ENCODE measurements around the gene ZBTB17. TPM values are rescaled to one million over a fixed set of nuclear protein-coding genes. Genes with fewer than 3 reads are reported as not detected.

The ZBTB17 gene
- total RNA-seq (2021; fragmentation: NEBNext Ultra II Directional; extraction: Animal tissue kit (Norgen Biotek cat#: 25700)) (24.3 and 24.7 TPM in 2 replicates), polyA plus RNA-seq (2011; rRNA removed) (36.2 and 58.6 TPM in 2 replicates), polyA minus RNA-seq (2011; rRNA and poly(A)+ RNA removed) (27.1 and 35.6 TPM in 2 replicates)
- polyA plus RNA-seq (2011; cell fraction: cytosol; rRNA removed), result 44.4 TPM
- 137 TPM for polyA plus RNA-seq (2011; cell fraction: nucleus; rRNA removed)
- polyA plus RNA-seq (2012, experiment 1 of 2), result 14.4 to 31.6 TPM (median 26.8 TPM) in 4 replicates
- polyA plus RNA-seq (2012, experiment 2 of 2), result 25.5 TPM
- polyA plus RNA-seq (2013, experiment 1 of 2), result 17.0 TPM
- 16.2 TPM for polyA plus RNA-seq (2013, experiment 2 of 2)
- polyA minus RNA-seq (2011; cell fraction: cytosol; rRNA and poly(A)+ RNA removed), result 20.1 TPM
- 32.4 TPM for polyA minus RNA-seq (2011; cell fraction: nucleus; rRNA and poly(A)+ RNA removed)
- long read RNA-seq, experiment 1, partial matches to known transcripts, result 4 of 7 reads
- long read RNA-seq, experiment 1, other reads (novel, unspliced or antisense), result 2 of 7 reads
- long read RNA-seq, experiment 2, partial matches to known transcripts, result 3 of 5 reads
- long read RNA-seq, experiment 2, other reads (novel, unspliced or antisense), result 2 of 5 reads

DNA sequence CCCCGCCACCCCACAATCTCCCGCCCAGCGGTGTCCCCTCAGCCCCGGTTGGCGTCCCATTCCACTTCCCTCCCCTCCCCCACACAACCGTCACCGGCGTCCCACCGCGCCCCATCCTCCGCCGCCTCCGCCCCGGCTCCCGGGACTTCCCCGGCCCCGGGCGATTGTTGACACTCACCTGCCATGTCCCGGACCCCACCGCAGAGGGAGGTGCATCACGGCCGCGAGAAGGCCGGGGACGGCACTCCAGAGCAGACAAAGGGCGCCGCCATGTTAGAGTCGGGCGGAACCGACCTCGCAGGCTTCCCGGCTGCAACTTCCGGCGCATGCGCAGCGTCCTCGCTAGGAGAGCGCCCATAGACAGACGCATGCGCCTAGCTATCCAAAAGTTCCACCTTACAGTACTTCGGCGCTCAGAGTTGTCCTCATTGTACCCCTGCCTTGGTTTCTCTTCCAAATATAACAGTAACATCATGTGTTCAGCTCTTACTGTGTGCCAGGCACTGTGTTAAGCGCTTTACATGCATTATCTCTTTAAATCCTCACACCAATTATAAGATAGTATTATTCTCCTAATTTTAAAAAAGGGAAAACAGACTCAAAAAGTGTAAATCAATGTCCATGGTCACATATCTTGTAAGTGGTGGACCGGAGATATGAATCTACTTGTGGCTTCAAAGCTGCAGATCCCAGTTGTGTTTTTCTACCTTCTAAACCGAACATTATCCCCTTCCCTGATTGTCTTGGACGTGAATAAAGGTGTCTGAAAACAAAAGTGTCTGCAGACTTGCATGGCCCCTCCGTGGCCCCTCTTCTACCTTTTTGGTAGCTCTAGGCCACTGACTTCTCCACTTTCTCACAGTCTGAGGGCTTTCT, at the start of gene ZBTB17:
TSS of gene ZBTB17 (minus strand) at position 297 of the 876 bp plus-strand sequence. CDS start 27,606 bp downstream, outside the sequence.
- no peak within 1 kb of the TSS for H3K4ac ChIP-seq (replicated peaks; ENCODE audit: insufficient read length, low read depth, low read length)
- H3K4me3 ChIP-seq (ENCODE audit: extremely low read depth in 1 of 4, insufficient read depth in 2 of 4, low read depth in 3 of 4, low read length in 4 of 4), result peak within 1 kb of the TSS; percentile 70 to 87 (median 80)
- peak within 1 kb of the TSS; percentile 91 for H2AFZ ChIP-seq (ENCODE audit: low read length)
- peak within 1 kb of the TSS; percentile 89 for H3K14ac ChIP-seq (ENCODE audit: insufficient read length)
- no peak within 1 kb of the TSS for H2BK15ac ChIP-seq (ENCODE audit: low read length)
- H3K23me2 ChIP-seq (ENCODE audit: low read depth, low read length), result no peaks in the 10 kb centered on the region
- no peak within 1 kb of the TSS for H2BK5ac ChIP-seq (ENCODE audit: low read depth, low read length)
- DNase-seq (ENCODE audit: low read depth in 1 of 2, low spot score in 2 of 2), result peak; percentile 83 to 95
- H3K79me1 ChIP-seq (ENCODE audit: low read depth, low read length), result peaks cover 6% of the 10 kb centered on the region; the same call in 1 of the 2 replicates
- no peak for FAIRE-seq
- H3K23ac ChIP-seq (ENCODE audit: insufficient read length), result no peak within 1 kb of the TSS
- H4K91ac ChIP-seq (replicated peaks; ENCODE audit: insufficient read length, low read length), result no peak within 1 kb of the TSS
- ChIA-PET CTCF (ENCODE audit: partially characterized antibody) (interaction anchor here (0.6 to 5.7 kb wide), 13 partner anchors 10 to 269 kb away, joined by 3 to 53 read pairs (median 5); no protein-coding TSS in a partner anchor), POLR2A (ENCODE audit: partially characterized antibody) (interaction anchor here (0.8 to 2.5 kb wide), 10 partner anchors 12 to 214 kb away, joined by 3 to 10 read pairs (median 4); partner anchors contain the start of gene SPEN)
- peak within 1 kb of the TSS; percentile 69 to 84 for H3K4me2 ChIP-seq (ENCODE audit: insufficient read depth in 1 of 2, low read depth in 2 of 2, low read length in 2 of 2)
- 9% methylated on average over 41 of the region's 47 CpGs; no CpG with 5 or more reads in 1 of the 2 experiments for WGBS, 2 experiments (ENCODE audit: extremely low coverage in 1 of 2, insufficient coverage in 1 of 2, insufficient read length in 1 of 2, insufficient replicate concordance in 2 of 2, low coverage in 1 of 2, low lambda C conversion rate in 2 of 2, missing lambda C conversion rate in 1 of 2)
- no peak within 1 kb of the TSS for H2BK20ac ChIP-seq (ENCODE audit: low read length)
- H3K36me3 ChIP-seq (ENCODE audit: control insufficient read depth in 2 of 4, insufficient read depth in 4 of 4, low read length in 3 of 4), result peaks cover 0 to 4% (median 3%) of the 10 kb centered on the region in 4 experiments; a peak in 2 of 8 replicates
- no peak within 1 kb of the TSS for H2BK120ac ChIP-seq (replicated peaks; ENCODE audit: low read depth, low read length)
- 0 out of 2 replicates have a peak within 1 kb of the TSS, but pooled peaks have one; percentile 60 for H2BK12ac ChIP-seq (ENCODE audit: low read depth, low read length)
- peak within 1 kb of the TSS in 3 of 4 experiments; percentile 3 to 81 (median 25); a peak in 4 of 7 replicates for H3K9ac ChIP-seq (replicated peaks in 1 of 4; ENCODE audit: extremely low read depth in 1 of 4, low read depth in 3 of 4, low read length in 3 of 4)
- no peak within 1 kb of the TSS for H3K27ac ChIP-seq (ENCODE audit: low read depth, low read length)
- peak within 1 kb of the TSS; percentile 51 for H4K5ac ChIP-seq (ENCODE audit: insufficient read length, low read depth, low read length)
- H3K4me1 ChIP-seq (replicated peaks in 1 of 4; ENCODE audit: control insufficient read depth in 3 of 4, insufficient read depth in 4 of 4, low read length in 3 of 4), result peaks cover 0 to 4% (median 0%) of the 10 kb centered on the region in 4 experiments; a peak in 1 of 7 replicates
- H3K27me3 ChIP-seq (replicated peaks in 1 of 4; ENCODE audit: control insufficient read depth in 3 of 4, extremely low read depth in 1 of 4, insufficient read depth in 3 of 4, low read length in 3 of 4), result no peaks in the 10 kb centered on the region
- H3K9me3 ChIP-seq (ENCODE audit: insufficient read depth in 2 of 2, low read depth in 1 of 2, low read length in 1 of 2), result no peaks in the 10 kb centered on the region
- no peak within 1 kb of the TSS for H2AK5ac ChIP-seq (ENCODE audit: low read depth, low read length)
- H3K79me2 ChIP-seq (ENCODE audit: control insufficient read depth in 1 of 2, insufficient read depth in 2 of 2, low read length in 2 of 2), result peaks cover 0 to 12% of the 10 kb centered on the region in 2 experiments; a peak in 2 of 4 replicates
- H3K56ac ChIP-seq (replicated peaks; ENCODE audit: insufficient read length, low read depth, low read length), result peak within 1 kb of the TSS; percentile 63
- H4K8ac ChIP-seq (ENCODE audit: extremely low read depth, insufficient read depth, low read length), result peak within 1 kb of the TSS; percentile 86; the same call in 1 of the 2 replicates
- H4K20me1 ChIP-seq (replicated peaks in 1 of 2; ENCODE audit: control insufficient read depth in 1 of 2, insufficient read depth in 2 of 2, low read length in 2 of 2), result peaks cover 0 to 3% of the 10 kb centered on the region in 2 experiments
- no peak within 1 kb of the TSS for H3K18ac ChIP-seq (ENCODE audit: extremely low read depth, low read length)
- TF ChIP-seq SIN3A (conservative IDR thresholded peaks at IDR 0.05 in 1 of 2, IDR thresholded peaks at IDR 0.05 in 1 of 2; ENCODE audit: low read depth in 1 of 2, low read length in 2 of 2), result peak; percentile 72 to 91; a peak in 2 of 4 replicates

All from H1 (cell line).